ENCODE measurements around the gene BMPR1A.

BMPR1A gene

DNA sequence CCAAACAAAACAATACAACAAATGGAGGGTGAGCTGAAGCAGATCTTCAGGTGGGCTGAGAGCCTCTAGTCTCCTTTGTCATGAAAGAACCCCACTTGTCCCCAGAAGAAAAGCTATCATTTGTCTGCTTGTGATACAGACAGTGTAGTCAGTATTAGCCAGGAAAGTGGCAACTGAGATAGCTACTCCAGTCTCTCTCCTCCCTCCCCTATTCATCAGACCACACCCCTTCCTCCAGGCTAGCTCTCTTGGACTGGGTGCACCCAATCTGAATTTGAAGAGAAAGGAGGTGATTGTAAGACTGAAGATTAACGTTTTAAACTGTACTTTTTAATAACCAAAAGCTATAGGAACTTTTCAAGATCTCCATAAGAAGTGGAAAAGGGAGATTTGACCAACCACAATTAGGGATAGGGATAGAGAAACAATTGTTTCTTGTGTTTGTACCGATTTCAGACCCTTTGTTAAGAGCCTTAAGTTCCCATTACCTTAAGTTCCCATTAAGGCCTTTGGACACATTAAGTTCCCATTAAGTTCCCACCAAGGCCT is 14.1 kb downstream of the BMPR1A start:
- Histone ChIP-seq H3K4me3 (ENCODE audit: low read length) (no peak overlapping the region), H3K4me2 (ENCODE audit: low read length) (no peak overlapping the region), H3K27ac (ENCODE audit: low read depth, low read length) (no peak overlapping the region), H3K4me1 (ENCODE audit: control insufficient read depth, low read length) (no peaks in the 10 kb centered on the region), H4K20me1 (ENCODE audit: control insufficient read depth, insufficient read depth, low read depth, low read length) (0 out of 2 replicates have a peak, but pooled peaks cover 3% of the 10 kb centered on the region), H3K9me2 (replicated peaks; ENCODE audit: control insufficient read depth, low read length) (no peaks in the 10 kb centered on the region), H3K79me2 (ENCODE audit: control insufficient read depth, low read length) (no peaks in the 10 kb centered on the region), H3F3A (ENCODE audit: control insufficient read depth, insufficient read depth) (no peaks in the 10 kb centered on the region), H3K9me3 (ENCODE audit: control insufficient read depth, insufficient read depth, low read length) (no peaks in the 10 kb centered on the region), H3K27me3 (ENCODE audit: control insufficient read depth, low read length) (peaks cover 8% of the 10 kb centered on the region; the same call in 1 of the 2 replicates), H3K36me3 (ENCODE audit: control insufficient read depth, low read length) (no peaks in the 10 kb centered on the region)
- TF ChIP-seq, protein P1, sequence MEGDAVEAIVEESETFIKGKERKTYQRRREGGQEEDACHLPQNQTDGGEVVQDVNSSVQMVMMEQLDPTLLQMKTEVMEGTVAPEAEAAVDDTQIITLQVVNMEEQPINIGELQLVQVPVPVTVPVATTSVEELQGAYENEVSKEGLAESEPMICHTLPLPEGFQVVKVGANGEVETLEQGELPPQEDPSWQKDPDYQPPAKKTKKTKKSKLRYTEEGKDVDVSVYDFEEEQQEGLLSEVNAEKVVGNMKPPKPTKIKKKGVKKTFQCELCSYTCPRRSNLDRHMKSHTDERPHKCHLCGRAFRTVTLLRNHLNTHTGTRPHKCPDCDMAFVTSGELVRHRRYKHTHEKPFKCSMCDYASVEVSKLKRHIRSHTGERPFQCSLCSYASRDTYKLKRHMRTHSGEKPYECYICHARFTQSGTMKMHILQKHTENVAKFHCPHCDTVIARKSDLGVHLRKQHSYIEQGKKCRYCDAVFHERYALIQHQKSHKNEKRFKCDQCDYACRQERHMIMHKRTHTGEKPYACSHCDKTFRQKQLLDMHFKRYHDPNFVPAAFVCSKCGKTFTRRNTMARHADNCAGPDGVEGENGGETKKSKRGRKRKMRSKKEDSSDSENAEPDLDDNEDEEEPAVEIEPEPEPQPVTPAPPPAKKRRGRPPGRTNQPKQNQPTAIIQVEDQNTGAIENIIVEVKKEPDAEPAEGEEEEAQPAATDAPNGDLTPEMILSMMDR (IDR thresholded peaks at IDR 0.05; ENCODE audit: low read depth, low read length, poor library complexity, severe bottlenecking) = no peak
- TF ChIP-seq EZH2phosphoT487 (IDR thresholded peaks at IDR 0.05; ENCODE audit: borderline replicate concordance, low read length) = no peak

DNA sequence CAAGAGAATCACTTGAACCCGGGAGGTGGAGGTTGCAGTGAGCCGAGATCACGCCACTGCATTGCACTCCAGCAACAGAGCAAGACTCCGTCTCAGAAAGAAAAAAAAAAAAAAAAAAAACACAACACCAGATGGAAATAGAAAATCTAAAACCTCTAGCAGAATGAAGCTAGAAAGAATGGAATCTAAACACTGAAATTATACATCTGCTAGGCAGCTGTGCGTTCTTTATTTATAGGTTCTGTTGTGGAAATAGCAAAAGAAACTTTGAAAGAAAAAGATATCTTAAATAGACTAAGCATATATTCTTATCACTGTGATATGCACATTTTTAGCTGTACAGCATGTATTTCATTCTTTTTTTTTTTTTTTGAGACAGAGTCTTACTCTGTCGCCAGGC is 17.1 kb downstream of the BMPR1A start:
- no peaks in the 10 kb centered on the region for H3K9me3 ChIP-seq (ENCODE audit: control insufficient read depth, insufficient read depth, low read length)
- peaks cover 6% of the 10 kb centered on the region; the same call in 1 of the 2 replicates for H3K27me3 ChIP-seq (ENCODE audit: control insufficient read depth, low read length)
- H3K4me1 ChIP-seq (ENCODE audit: control insufficient read depth, low read length) = no peaks in the 10 kb centered on the region
- 0 out of 2 replicates have a peak, but pooled peaks cover 3% of the 10 kb centered on the region for H4K20me1 ChIP-seq (ENCODE audit: control insufficient read depth, insufficient read depth, low read depth, low read length)
- no peak overlapping the region for H3K4me3 ChIP-seq (ENCODE audit: low read length)
- no peaks in the 10 kb centered on the region for H3K79me2 ChIP-seq (ENCODE audit: control insufficient read depth, low read length)
- no peaks in the 10 kb centered on the region for H3K36me3 ChIP-seq (ENCODE audit: control insufficient read depth, low read length)
- H3K27ac ChIP-seq (ENCODE audit: low read depth, low read length) = no peak overlapping the region
- H3K4me2 ChIP-seq (ENCODE audit: low read length) = no peak overlapping the region
- H3K9me2 ChIP-seq (replicated peaks; ENCODE audit: control insufficient read depth, low read length) = no peaks in the 10 kb centered on the region
- TF ChIP-seq, protein P1 (IDR thresholded peaks at IDR 0.05; ENCODE audit: low read depth, low read length, poor library complexity, severe bottlenecking) = no peak
- TF ChIP-seq EZH2phosphoT487 (IDR thresholded peaks at IDR 0.05; ENCODE audit: borderline replicate concordance, low read length) = no peak
- H3F3A ChIP-seq (ENCODE audit: control insufficient read depth, insufficient read depth) = no peaks in the 10 kb centered on the region

DNA sequence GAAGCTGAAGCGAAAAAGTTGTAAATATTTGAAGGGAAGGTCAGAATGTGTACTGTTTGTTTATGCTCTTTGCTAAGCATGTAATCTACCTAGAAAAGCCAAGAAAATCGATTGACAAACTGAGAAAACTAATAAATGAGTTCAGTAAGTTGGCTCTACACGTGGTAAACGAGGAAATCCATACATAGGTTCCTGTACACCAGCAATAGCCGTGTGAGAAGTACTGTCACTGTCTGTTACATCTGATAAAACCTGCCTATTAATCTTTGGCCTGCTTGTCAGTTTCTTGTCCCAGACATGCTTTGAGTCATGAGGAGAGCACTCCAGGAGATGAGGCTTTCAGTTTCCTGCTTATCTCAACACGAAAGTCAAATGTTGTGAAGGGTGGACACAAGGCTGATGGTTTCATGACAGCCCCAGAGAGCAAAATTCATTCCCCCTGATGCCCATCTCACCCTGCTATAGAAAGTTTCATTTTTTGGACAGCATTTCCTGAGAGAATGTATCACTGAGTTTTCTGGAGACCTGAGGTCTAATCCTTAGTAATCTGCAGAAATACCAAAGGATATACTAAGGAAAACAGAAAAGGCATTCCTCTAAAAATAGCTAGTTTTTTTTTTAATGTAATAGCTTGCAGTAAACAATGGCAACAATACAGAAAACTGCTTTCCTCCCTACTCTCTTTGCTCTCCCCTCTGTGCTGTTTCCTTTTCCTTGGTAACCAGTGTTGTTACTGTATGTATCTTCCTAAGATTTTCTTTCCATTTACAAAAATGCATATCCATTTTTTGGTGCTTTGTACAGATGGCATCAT is 18.8 kb downstream of the BMPR1A start:
- H3K79me2 ChIP-seq (ENCODE audit: control insufficient read depth, low read length) = no peaks in the 10 kb centered on the region
- no peaks in the 10 kb centered on the region for H3K9me3 ChIP-seq (ENCODE audit: control insufficient read depth, insufficient read depth, low read length)
- no peak overlapping the region for H3K4me2 ChIP-seq (ENCODE audit: low read length)

More for the DNA sequence above, 18.8 kb downstream of the BMPR1A start:
- Histone ChIP-seq H3K27ac (ENCODE audit: low read depth, low read length) (no peak overlapping the region), H3K4me3 (ENCODE audit: low read length) (no peak overlapping the region), H3K4me1 (ENCODE audit: control insufficient read depth, low read length) (no peaks in the 10 kb centered on the region), H3K9me2 (replicated peaks; ENCODE audit: control insufficient read depth, low read length) (no peaks in the 10 kb centered on the region), H3K36me3 (ENCODE audit: control insufficient read depth, low read length) (no peaks in the 10 kb centered on the region), H3K27me3 (ENCODE audit: control insufficient read depth, low read length) (no peaks in the 10 kb centered on the region), H3F3A (ENCODE audit: control insufficient read depth, insufficient read depth) (no peaks in the 10 kb centered on the region), H4K20me1 (ENCODE audit: control insufficient read depth, insufficient read depth, low read depth, low read length) (0 out of 2 replicates have a peak, but pooled peaks cover 3% of the 10 kb centered on the region)
- TF ChIP-seq, protein P1 (IDR thresholded peaks at IDR 0.05; ENCODE audit: low read depth, low read length, poor library complexity, severe bottlenecking) = no peak
- no peak for TF ChIP-seq EZH2phosphoT487 (IDR thresholded peaks at IDR 0.05; ENCODE audit: borderline replicate concordance, low read length)

Data from DOHH2 (cell line).